22Rv1 (cell line): ENCODE results near the gene MEIS1.

Source experiments
- H3K27ac ChIP-seq: fragments of 450-650 bp; 2 replicates; pipeline ENCODE4 v1.5.1; 2017
- CTCF ChIP-seq: fragments of 450-650 bp; IDR thresholded peaks from 2 replicates; pipeline ENCODE4 v1.5.1; 2017; ENCODE audit warnings: mild to moderate bottlenecking
- ZFX ChIP-seq: fragments of 450-650 bp; IDR thresholded peaks from 2 replicates; pipeline ENCODE4 v1.6.1; 2017; ENCODE audit warnings: antibody characterized with exemption, borderline replicate concordance

Gene MEIS1

GRCh38 chr2:66467718-66468117 lies 32.8 kb downstream of the MEIS1 start:
- no peak overlapping the region for H3K27ac ChIP-seq
- TF ChIP-seq ZFX: no peak
- TF ChIP-seq CTCF: no peak

- no peak for TF ChIP-seq ZFX
- no peak for TF ChIP-seq CTCF
- no peak overlapping the region for H3K27ac ChIP-seq
These were observed 34.4 kb downstream of the MEIS1 start for GRCh38 chr2:66469214-66469902.

- no peak overlapping the region for H3K27ac ChIP-seq
- TF ChIP-seq ZFX (no peak), CTCF (no peak)
These were observed 35.3 kb downstream of the MEIS1 start for GRCh38 chr2:66470199-66470598.

- H3K27ac ChIP-seq: no peak overlapping the region
- TF ChIP-seq CTCF (no peak), ZFX (no peak)
These were observed 37.4 kb downstream of the MEIS1 start for GRCh38 chr2:66472225-66472843.

GRCh38 chr2:66477135-66477842 lies 42.4 kb downstream of the MEIS1 start:
- H3K27ac ChIP-seq: no peak overlapping the region
- TF ChIP-seq ZFX: no peak
- TF ChIP-seq CTCF: no peak

GRCh38 chr2:66478299-66478698 lies 43.4 kb downstream of the MEIS1 start:
- no peak for TF ChIP-seq CTCF
- TF ChIP-seq ZFX: no peak
- no peak overlapping the region for H3K27ac ChIP-seq
